ENCODE measurements around the gene MPPED1. TPM values are rescaled to one million over a fixed set of nuclear protein-coding genes. Genes with fewer than 3 reads are reported as not detected.

MPPED1 gene
- total and polyA plus RNA-seq, 4 donors, result 0.89 to 6.5 (median 4.1) TPM

- 90% methylated on average over 9 of the region's 9 CpGs for WGBS
- no peak for DNase-seq (ENCODE audit: low spot score)
- Histone ChIP-seq H3K36me3 (ENCODE audit: control insufficient read depth in 4 of 4, insufficient read depth in 3 of 4, low read depth in 1 of 4, low read length in 3 of 4) (peaks cover 0 to 3% (median 0%) of the 10 kb centered on the region in 4 donors), H3K4me1 (ENCODE audit: control insufficient read depth in 4 of 4, insufficient read depth in 4 of 4, low read length in 3 of 4) (peaks cover 3 to 21% (median 5%) of the 10 kb centered on the region in 4 donors), H3K4me3 (ENCODE audit: low read depth in 1 of 3, low read length in 3 of 3) (no peak overlapping the region), H3K27me3 (ENCODE audit: control insufficient read depth in 4 of 4, insufficient read depth in 4 of 4, low read length in 3 of 4) (no peaks in the 10 kb centered on the region), H3K27ac (ENCODE audit: low read depth in 1 of 2, low read length in 2 of 2) (peak overlapping the region in 1 of 2 donors; percentile 86), H3K9me3 (ENCODE audit: control insufficient read depth in 4 of 4, low read length in 3 of 4) (no peaks in the 10 kb centered on the region), H3K9ac (ENCODE audit: low read depth in 1 of 2, low read length in 2 of 2) (no peak overlapping the region)
- no peak for TF ChIP-seq NR2F2 (IDR thresholded peaks at IDR 0.05)
These were observed 61.6 kb downstream of the MPPED1 start for GRCh38 chr22:43473441-43473840.

GRCh38 chr22:43474161-43475101, 62.6 kb downstream of the MPPED1 start:
- WGBS, result 24% methylated on average over 28 of the region's 28 CpGs
- H3K9ac ChIP-seq (ENCODE audit: low read depth in 1 of 2, low read length in 2 of 2), result peak overlapping the region; percentile 81 to 90
- TF ChIP-seq HNF4A (conservative IDR thresholded peaks at IDR 0.05), result peak; percentile 97 to 99
- peak; percentile 79 for TF ChIP-seq TAF1 (conservative IDR thresholded peaks at IDR 0.05)
- TF ChIP-seq, protein P1, sequence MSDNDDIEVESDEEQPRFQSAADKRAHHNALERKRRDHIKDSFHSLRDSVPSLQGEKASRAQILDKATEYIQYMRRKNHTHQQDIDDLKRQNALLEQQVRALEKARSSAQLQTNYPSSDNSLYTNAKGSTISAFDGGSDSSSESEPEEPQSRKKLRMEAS (IDR thresholded peaks at IDR 0.05), result peak; percentile 96
- TF ChIP-seq, protein P2, sequence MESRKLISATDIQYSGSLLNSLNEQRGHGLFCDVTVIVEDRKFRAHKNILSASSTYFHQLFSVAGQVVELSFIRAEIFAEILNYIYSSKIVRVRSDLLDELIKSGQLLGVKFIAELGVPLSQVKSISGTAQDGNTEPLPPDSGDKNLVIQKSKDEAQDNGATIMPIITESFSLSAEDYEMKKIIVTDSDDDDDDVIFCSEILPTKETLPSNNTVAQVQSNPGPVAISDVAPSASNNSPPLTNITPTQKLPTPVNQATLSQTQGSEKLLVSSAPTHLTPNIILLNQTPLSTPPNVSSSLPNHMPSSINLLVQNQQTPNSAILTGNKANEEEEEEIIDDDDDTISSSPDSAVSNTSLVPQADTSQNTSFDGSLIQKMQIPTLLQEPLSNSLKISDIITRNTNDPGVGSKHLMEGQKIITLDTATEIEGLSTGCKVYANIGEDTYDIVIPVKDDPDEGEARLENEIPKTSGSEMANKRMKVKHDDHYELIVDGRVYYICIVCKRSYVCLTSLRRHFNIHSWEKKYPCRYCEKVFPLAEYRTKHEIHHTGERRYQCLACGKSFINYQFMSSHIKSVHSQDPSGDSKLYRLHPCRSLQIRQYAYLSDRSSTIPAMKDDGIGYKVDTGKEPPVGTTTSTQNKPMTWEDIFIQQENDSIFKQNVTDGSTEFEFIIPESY (IDR thresholded peaks at IDR 0.05), result peak; percentile 96
- TF ChIP-seq NR2F2 (IDR thresholded peaks at IDR 0.05), result peak; percentile 89
- peak; percentile 90 for TF ChIP-seq FOXA1 (IDR thresholded peaks at IDR 0.05)
- TF ChIP-seq JUND (IDR thresholded peaks at IDR 0.05), result peak; percentile 79 to 80
- peak; percentile 63 to 72 for TF ChIP-seq RAD21 (IDR thresholded peaks at IDR 0.05)
- TF ChIP-seq YY1 (IDR thresholded peaks at IDR 0.05), result peak; percentile 94
- TF ChIP-seq FOXA2 (IDR thresholded peaks at IDR 0.05), result peak; percentile 80
- peak; percentile 94 for TF ChIP-seq SP1 (IDR thresholded peaks at IDR 0.05)
- TF ChIP-seq, protein P3, sequence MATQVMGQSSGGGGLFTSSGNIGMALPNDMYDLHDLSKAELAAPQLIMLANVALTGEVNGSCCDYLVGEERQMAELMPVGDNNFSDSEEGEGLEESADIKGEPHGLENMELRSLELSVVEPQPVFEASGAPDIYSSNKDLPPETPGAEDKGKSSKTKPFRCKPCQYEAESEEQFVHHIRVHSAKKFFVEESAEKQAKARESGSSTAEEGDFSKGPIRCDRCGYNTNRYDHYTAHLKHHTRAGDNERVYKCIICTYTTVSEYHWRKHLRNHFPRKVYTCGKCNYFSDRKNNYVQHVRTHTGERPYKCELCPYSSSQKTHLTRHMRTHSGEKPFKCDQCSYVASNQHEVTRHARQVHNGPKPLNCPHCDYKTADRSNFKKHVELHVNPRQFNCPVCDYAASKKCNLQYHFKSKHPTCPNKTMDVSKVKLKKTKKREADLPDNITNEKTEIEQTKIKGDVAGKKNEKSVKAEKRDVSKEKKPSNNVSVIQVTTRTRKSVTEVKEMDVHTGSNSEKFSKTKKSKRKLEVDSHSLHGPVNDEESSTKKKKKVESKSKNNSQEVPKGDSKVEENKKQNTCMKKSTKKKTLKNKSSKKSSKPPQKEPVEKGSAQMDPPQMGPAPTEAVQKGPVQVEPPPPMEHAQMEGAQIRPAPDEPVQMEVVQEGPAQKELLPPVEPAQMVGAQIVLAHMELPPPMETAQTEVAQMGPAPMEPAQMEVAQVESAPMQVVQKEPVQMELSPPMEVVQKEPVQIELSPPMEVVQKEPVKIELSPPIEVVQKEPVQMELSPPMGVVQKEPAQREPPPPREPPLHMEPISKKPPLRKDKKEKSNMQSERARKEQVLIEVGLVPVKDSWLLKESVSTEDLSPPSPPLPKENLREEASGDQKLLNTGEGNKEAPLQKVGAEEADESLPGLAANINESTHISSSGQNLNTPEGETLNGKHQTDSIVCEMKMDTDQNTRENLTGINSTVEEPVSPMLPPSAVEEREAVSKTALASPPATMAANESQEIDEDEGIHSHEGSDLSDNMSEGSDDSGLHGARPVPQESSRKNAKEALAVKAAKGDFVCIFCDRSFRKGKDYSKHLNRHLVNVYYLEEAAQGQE (IDR thresholded peaks at IDR 0.05), result peak; percentile 94
- TF ChIP-seq, protein P4, sequence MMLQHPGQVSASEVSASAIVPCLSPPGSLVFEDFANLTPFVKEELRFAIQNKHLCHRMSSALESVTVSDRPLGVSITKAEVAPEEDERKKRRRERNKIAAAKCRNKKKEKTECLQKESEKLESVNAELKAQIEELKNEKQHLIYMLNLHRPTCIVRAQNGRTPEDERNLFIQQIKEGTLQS (IDR thresholded peaks at IDR 0.05), result no peak
- peak in 1 of 2 donors; percentile 63 for TF ChIP-seq GABPA (IDR thresholded peaks at IDR 0.05 in 1 of 2, conservative IDR thresholded peaks at IDR 0.05 in 1 of 2)
- TF ChIP-seq EGR1 (IDR thresholded peaks at IDR 0.05; ENCODE audit: low read depth in 2 of 2), result peak in 1 of 2 donors; percentile 72
- peak; percentile 80 for TF ChIP-seq HNF4G (IDR thresholded peaks at IDR 0.05)
- TF ChIP-seq, protein P5, sequence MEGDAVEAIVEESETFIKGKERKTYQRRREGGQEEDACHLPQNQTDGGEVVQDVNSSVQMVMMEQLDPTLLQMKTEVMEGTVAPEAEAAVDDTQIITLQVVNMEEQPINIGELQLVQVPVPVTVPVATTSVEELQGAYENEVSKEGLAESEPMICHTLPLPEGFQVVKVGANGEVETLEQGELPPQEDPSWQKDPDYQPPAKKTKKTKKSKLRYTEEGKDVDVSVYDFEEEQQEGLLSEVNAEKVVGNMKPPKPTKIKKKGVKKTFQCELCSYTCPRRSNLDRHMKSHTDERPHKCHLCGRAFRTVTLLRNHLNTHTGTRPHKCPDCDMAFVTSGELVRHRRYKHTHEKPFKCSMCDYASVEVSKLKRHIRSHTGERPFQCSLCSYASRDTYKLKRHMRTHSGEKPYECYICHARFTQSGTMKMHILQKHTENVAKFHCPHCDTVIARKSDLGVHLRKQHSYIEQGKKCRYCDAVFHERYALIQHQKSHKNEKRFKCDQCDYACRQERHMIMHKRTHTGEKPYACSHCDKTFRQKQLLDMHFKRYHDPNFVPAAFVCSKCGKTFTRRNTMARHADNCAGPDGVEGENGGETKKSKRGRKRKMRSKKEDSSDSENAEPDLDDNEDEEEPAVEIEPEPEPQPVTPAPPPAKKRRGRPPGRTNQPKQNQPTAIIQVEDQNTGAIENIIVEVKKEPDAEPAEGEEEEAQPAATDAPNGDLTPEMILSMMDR (IDR thresholded peaks at IDR 0.05; ENCODE audit: low read depth, low read length, missing input control), result no peak
- TF ChIP-seq RXRA (IDR thresholded peaks at IDR 0.05), result peak; percentile 98 to 99
- H3K4me1 ChIP-seq (ENCODE audit: control insufficient read depth in 4 of 4, insufficient read depth in 4 of 4, low read length in 3 of 4), result peaks cover 3 to 21% (median 5%) of the 10 kb centered on the region in 4 donors
- peaks cover 0 to 3% (median 0%) of the 10 kb centered on the region in 4 donors for H3K36me3 ChIP-seq (ENCODE audit: control insufficient read depth in 4 of 4, insufficient read depth in 3 of 4, low read depth in 1 of 4, low read length in 3 of 4)
- peak overlapping the region; percentile 83 to 86 for H3K27ac ChIP-seq (ENCODE audit: low read depth in 1 of 2, low read length in 2 of 2)
- peak; percentile 66 for DNase-seq (ENCODE audit: low spot score)
- H3K9me3 ChIP-seq (ENCODE audit: control insufficient read depth in 4 of 4, low read length in 3 of 4), result no peaks in the 10 kb centered on the region
- peak overlapping the region; percentile 59 to 89 (median 62) for H3K4me3 ChIP-seq (ENCODE audit: low read depth in 1 of 3, low read length in 3 of 3)
- H3K27me3 ChIP-seq (ENCODE audit: control insufficient read depth in 4 of 4, insufficient read depth in 4 of 4, low read length in 3 of 4), result no peaks in the 10 kb centered on the region

Data from liver (tissue), 9 donors.